Activated T-cell treated with anti-CD3 and anti-CD28 coated beads, Interleukin-2, amount 50 U/mL, for 72 hours (primary cell): ENCODE data around the gene RSPRY1. TPM values are rescaled to one million over a fixed set of nuclear protein-coding genes. Genes with fewer than 3 reads are reported as not detected.
"Not testable (repeated sequence)": the region's sequence is repeated elsewhere in the genome, so short reads cannot be mapped to it uniquely, and the experiment has no call there.

Source experiments
- ATAC-seq, 2 donors: fragments of 150-1000 bp; cut with Tn5 transposase; replicated peaks in 1 of 2; 2 replicates each; pipeline ENCODE4 v1.10.0; 2021; ENCODE audit warnings: moderate library complexity in 2 of 2, mild to moderate bottlenecking in 1 of 2
- DNase-seq, 2 donors: peaks; one replicate each; pipeline ENCODE4 v3.0.0; 2021 to 2022; ENCODE audit warnings: mixed read lengths in 1 of 2
- H3K27ac Mint-ChIP-seq: one replicate; pipeline ENCODE4 v1.8.0; 2022; ENCODE audit warnings: mild to moderate bottlenecking, moderate library complexity, mixed read lengths
- H3K27me3 Mint-ChIP-seq: one replicate; pipeline ENCODE4 v1.8.0; 2022; ENCODE audit warnings: low read depth, mixed read lengths
- H3K36me3 Mint-ChIP-seq, 2 donors: one replicate each; pipeline ENCODE4 v1.8.0; 2022; ENCODE audit warnings: mixed read lengths in 2 of 2, mild to moderate bottlenecking in 1 of 2; ENCODE audit not compliant: insufficient read depth in 2 of 2
- H3K4me1 Mint-ChIP-seq: one replicate; pipeline ENCODE4 v1.8.0; 2022; ENCODE audit warnings: low read depth, mixed read lengths
- H3K4me3 Mint-ChIP-seq, 2 donors: one replicate each; pipeline ENCODE4 v1.8.0; 2022; ENCODE audit warnings: mild to moderate bottlenecking in 2 of 2, mixed read lengths in 2 of 2, moderate library complexity in 2 of 2
- H3K9me3 Mint-ChIP-seq, 2 donors: one replicate each; pipeline ENCODE4 v1.8.0; 2022; ENCODE audit warnings: mixed read lengths in 2 of 2
- total RNA-seq, 2 donors: library from RNA; stranded (reverse); gene quantifications; one replicate each; pipeline ENCODE4 v1.2.3, GENCODE V29; 2022

The RSPRY1 gene
- total RNA-seq, 2 donors from 2014 or later: 33.9 to 39.8 TPM

- Mint-ChIP-seq H3K27me3 (no peaks in the 10 kb centered on the region), H3K4me3 (peak overlapping the region; percentile 95 to 100), H3K36me3 (peaks cover 5 to 13% of the 10 kb centered on the region in 2 donors), H3K4me1 (peaks cover 46% of the 10 kb centered on the region), H3K9me3 (no peaks in the 10 kb centered on the region), H3K27ac (peak overlapping the region; percentile 100)
- DNase-seq: no peak
- no peak for ATAC-seq
Measured at GRCh38 chr16:57184887-57185445, 1.2 kb upstream of the RSPRY1 start.

DNA sequence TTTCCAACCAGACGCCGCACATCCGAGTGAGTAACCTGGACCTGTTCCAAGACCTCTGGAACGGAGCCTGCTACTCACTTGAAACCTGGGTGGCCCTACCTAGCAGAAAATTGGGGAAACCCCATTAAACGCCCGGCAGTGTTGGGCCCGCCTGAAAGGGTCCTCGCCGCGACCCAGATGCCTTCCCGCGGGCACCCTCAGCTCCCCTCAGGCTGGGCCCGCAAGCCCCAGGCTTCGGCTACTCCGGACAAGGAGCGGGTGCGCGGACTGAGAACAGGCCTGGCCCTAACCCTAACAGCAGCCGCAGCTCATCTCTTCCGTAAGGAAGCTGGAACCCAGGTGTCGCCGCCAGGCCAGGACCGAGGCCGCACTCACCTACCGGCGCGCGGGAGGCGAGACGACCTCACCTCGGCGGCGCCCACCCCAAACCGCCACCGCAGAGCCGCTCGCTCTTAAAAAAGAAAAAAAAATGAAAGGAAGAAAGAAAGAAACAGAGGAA is 634 bp upstream of the RSPRY1 start:
- Mint-ChIP-seq H3K36me3 (peaks cover 5 to 13% of the 10 kb centered on the region in 2 donors), H3K4me1 (peaks cover 46% of the 10 kb centered on the region)
- DNase-seq: no peak

GRCh38 chr16:57186872-57187854 is 1.0 kb downstream of the RSPRY1 start:
- no peaks in the 10 kb centered on the region for H3K9me3 Mint-ChIP-seq
- peak overlapping the region; percentile 95 to 100 for H3K4me3 Mint-ChIP-seq
- peak; percentile 19 to 21 for DNase-seq
- H3K27ac Mint-ChIP-seq: peak overlapping the region; percentile 100
- ATAC-seq: no peak
- peaks cover 5 to 13% of the 10 kb centered on the region in 2 donors for H3K36me3 Mint-ChIP-seq
- H3K27me3 Mint-ChIP-seq: no peaks in the 10 kb centered on the region
- H3K4me1 Mint-ChIP-seq: peaks cover 58% of the 10 kb centered on the region

More for the DNA sequence above, 634 bp upstream of the RSPRY1 start:
- Mint-ChIP-seq H3K4me3 (peak overlapping the region; percentile 95 to 100), H3K27me3 (no peaks in the 10 kb centered on the region), H3K27ac (peak overlapping the region; percentile 100), H3K9me3 (no peaks in the 10 kb centered on the region)
- ATAC-seq: peak; percentile 32 to 42

DNA sequence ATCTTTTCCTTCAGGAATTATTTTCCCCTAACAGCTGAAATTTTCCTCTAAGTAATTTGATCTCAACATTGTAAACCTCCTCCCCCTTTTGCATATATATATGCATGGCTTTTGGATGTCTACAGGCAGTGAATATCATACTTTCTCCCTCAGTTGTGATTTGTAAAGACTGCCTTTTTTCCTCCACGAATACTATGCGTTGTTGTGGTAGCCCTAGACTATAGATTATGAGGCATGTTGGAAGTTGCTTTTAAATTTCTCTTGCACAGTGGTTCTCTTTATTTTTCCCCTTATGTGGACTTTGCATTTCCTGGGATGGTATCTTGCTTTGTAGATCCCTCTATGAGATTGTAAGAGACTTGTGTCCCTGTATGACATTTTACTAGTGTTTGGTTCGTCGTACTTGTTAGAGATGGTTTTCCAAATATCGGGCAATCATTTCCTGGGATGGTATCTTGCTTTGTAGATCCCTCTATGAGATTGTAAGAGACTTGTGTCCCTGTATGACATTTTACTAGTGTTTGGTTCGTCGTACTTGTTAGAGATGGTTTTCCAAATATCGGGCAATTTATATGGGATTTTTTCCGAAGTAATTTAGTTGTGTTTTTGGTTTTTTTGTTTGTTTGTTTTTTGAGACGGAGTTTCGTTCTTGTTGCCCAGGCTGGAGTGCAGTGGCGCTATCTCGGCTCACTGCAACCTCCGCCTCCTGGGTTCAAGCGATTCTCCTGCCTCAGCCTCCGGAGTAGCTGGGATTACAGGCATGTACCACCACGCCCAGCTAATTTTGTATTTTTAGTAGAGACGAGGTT is 2.0 kb downstream of the RSPRY1 start:
- not testable (repeated sequence) for H3K27me3 Mint-ChIP-seq, H3K27ac Mint-ChIP-seq, H3K9me3 Mint-ChIP-seq, DNase-seq, ATAC-seq
- Mint-ChIP-seq H3K4me1 (peaks cover 62% of the 10 kb centered on the region), H3K36me3 (peaks cover 5 to 13% of the 10 kb centered on the region in 2 donors), H3K4me3 (peak overlapping the region; percentile 95 to 100)

DNA sequence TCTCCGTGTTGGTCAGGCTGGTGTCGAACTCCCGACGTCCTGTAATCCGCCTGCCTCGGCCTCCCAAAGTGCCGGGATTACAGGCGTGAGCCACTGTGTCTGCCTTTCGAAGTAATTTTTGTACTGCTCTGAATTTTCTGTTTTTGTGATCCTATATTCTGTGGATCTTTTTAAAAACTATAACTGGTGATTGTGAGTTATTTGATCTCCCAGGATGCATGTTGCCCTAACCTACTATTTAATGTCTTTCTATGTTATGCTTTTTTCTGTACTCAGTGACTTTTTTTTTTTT is 2.5 kb downstream of the RSPRY1 start:
- peaks cover 5 to 13% of the 10 kb centered on the region in 2 donors for H3K36me3 Mint-ChIP-seq
- H3K27me3 Mint-ChIP-seq: no peaks in the 10 kb centered on the region
- no peak for DNase-seq
- ATAC-seq: no peak
- peaks cover 63% of the 10 kb centered on the region for H3K4me1 Mint-ChIP-seq
- no peaks in the 10 kb centered on the region for H3K9me3 Mint-ChIP-seq
- H3K4me3 Mint-ChIP-seq: peak overlapping the region; percentile 52 to 54
- H3K27ac Mint-ChIP-seq: no peak overlapping the region

GRCh38 chr16:57189527-57189926 is 3.4 kb downstream of the RSPRY1 start:
- H3K4me1 Mint-ChIP-seq: peaks cover 63% of the 10 kb centered on the region
- not testable (repeated sequence) for H3K27me3 Mint-ChIP-seq, H3K4me3 Mint-ChIP-seq, DNase-seq, H3K27ac Mint-ChIP-seq, ATAC-seq, H3K9me3 Mint-ChIP-seq
- H3K36me3 Mint-ChIP-seq: peaks cover 5 to 12% of the 10 kb centered on the region in 2 donors

DNA sequence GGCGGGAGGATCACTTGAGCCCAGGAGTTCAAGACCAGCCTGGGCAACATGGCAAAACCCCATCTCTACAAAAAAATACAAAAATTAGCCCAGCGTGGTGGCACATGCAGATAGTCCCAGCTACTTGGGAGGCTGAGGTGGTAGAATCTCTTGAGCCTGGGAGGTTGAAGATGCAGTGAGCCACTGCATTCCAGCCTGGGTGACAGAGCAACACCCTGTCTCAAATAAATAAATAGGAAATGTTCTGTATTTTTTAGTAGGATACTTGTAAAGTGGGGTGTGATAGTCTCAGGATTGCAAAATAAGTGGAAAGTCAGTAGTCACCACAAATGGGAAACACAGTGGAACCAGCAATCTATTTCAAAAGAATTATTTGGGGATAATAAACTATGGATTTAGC is 4.0 kb downstream of the RSPRY1 start:
- H3K27me3 Mint-ChIP-seq: no peaks in the 10 kb centered on the region
- H3K27ac Mint-ChIP-seq: no peak overlapping the region
- H3K36me3 Mint-ChIP-seq: peaks cover 5 to 11% of the 10 kb centered on the region in 2 donors
- H3K9me3 Mint-ChIP-seq: no peaks in the 10 kb centered on the region
- DNase-seq (no peak), ATAC-seq (no peak)
- no peak overlapping the region for H3K4me3 Mint-ChIP-seq
- H3K4me1 Mint-ChIP-seq: peaks cover 60% of the 10 kb centered on the region

DNA sequence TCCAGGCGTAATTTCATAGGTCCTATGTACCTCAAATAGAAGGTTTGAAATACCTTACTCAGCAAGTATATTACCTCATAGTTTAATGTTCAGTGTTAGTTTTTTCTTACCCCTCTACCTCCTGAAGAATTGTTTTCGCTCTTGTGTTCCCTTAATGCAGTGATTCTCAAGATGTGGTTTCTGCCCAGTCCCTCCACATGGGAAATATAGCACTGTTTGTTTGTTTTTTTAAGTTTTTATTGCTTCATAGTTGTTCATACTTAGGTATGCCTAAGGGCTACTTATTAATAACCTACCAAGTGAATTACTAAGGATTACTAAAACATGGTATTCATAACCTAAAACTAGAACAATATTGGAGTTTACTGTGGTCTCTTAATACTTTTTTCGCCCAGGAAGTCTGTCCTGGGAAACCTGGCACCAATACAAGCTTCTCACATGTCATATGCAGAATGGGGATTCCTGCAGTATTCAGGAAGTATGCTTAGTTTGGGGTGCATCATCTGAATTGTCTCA is 5.0 kb downstream of the RSPRY1 start:
- peaks cover 5 to 10% of the 10 kb centered on the region in 2 donors for H3K36me3 Mint-ChIP-seq

GRCh38 chr16:57192146-57192545 is 6.0 kb downstream of the RSPRY1 start:
- H3K36me3 Mint-ChIP-seq: peaks cover 0 to 2% of the 10 kb centered on the region in 2 donors
- no peaks in the 10 kb centered on the region for H3K9me3 Mint-ChIP-seq
- ATAC-seq (no peak), DNase-seq (no peak)
- H3K4me3 Mint-ChIP-seq: no peak overlapping the region
- peaks cover 56% of the 10 kb centered on the region for H3K4me1 Mint-ChIP-seq
- no peak overlapping the region for H3K27ac Mint-ChIP-seq
- no peaks in the 10 kb centered on the region for H3K27me3 Mint-ChIP-seq

More for the DNA sequence above, 5.0 kb downstream of the RSPRY1 start:
- Mint-ChIP-seq H3K4me1 (peaks cover 57% of the 10 kb centered on the region), H3K9me3 (no peaks in the 10 kb centered on the region), H3K27ac (no peak overlapping the region), H3K27me3 (no peaks in the 10 kb centered on the region), H3K4me3 (no peak overlapping the region)
- DNase-seq (no peak), ATAC-seq (no peak)

GRCh38 chr16:57192720-57193486 is 6.8 kb downstream of the RSPRY1 start:
- Mint-ChIP-seq H3K27me3 (no peaks in the 10 kb centered on the region), H3K4me3 (peak overlapping the region in 1 of 2 donors; percentile 1), H3K4me1 (peaks cover 49% of the 10 kb centered on the region), H3K9me3 (no peaks in the 10 kb centered on the region), H3K27ac (peak overlapping the region; percentile 0), H3K36me3 (peaks cover 0 to 2% of the 10 kb centered on the region in 2 donors)
- DNase-seq (no peak), ATAC-seq (no peak)

GRCh38 chr16:57194512-57194911 is 8.4 kb downstream of the RSPRY1 start:
- Mint-ChIP-seq H3K27me3 (no peaks in the 10 kb centered on the region), H3K9me3 (no peaks in the 10 kb centered on the region), H3K4me1 (peaks cover 37% of the 10 kb centered on the region), H3K4me3 (no peak overlapping the region), H3K27ac (peak overlapping the region; percentile 61), H3K36me3 (no peaks in the 10 kb centered on the region)
- no peak for ATAC-seq
- no peak for DNase-seq

DNA sequence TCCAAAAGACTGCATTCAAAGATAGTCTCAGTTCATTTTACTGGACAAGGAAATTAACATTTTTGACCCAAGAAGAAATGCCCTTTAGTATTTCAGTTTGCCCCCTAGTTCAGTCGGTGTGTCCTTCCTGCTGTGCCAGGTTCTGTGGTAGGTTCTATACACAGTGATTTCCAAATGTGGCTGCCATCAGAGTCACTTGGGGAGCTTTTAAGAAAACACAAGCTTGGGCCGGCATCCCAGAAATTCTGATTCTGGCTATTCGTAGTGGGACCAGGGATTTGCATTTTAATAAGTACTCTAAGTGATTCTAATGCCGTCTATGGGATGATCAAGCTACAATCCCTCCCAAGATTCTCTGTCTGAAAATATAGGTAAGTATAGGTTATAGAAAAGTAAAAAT is 10.2 kb downstream of the RSPRY1 start:
- no peaks in the 10 kb centered on the region for H3K9me3 Mint-ChIP-seq
- no peaks in the 10 kb centered on the region for H3K36me3 Mint-ChIP-seq
- H3K4me3 Mint-ChIP-seq: no peak overlapping the region
- H3K4me1 Mint-ChIP-seq: peaks cover 32% of the 10 kb centered on the region
- no peaks in the 10 kb centered on the region for H3K27me3 Mint-ChIP-seq
- H3K27ac Mint-ChIP-seq: no peak overlapping the region
- no peak for DNase-seq
- ATAC-seq: no peak
